ENCODE data around the gene WHAMM.
"Not testable (repeated sequence)": the region's sequence is repeated elsewhere in the genome, so short reads cannot be mapped to it uniquely, and the experiment has no call there.

Gene WHAMM

DNA sequence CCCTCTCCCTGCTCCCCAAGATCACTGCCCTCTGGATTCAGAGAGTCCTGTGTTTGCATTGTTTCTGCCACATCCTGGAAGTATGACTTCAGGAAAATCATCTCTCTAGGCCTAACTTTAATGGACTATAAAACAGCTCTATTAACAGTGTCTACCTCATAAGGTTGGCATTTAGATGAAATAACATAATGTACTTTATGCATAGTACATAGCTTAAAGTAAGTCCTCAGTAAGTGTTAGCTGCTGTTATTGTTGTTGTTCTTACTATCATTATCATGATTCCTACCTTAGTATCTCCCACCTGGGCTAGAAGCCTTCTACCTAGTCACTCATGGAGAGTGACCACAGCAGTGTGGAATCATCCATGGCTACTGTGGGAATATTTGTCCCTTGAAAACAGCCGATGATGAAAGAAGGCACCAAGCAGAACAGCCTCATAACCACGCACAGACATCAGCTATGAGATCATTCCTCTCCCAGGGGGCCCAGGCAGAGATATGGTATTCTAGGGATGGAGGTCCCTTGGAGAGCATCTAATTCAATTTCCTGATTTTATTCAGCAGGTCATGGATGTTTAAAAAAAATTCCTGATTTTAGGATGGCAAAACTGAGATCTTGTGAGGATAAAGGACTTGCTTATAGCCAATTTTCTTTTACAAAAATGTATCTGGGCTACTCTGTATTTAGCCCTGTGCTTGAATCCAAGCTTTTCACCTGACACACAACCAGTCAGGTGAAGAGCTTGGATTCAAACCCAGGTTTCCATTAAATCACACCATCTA, 5.4 kb upstream of the WHAMM start:
- peaks cover 5% of the 10 kb centered on the region for H3K4me1 ChIP-seq (ENCODE audit: control insufficient read depth, insufficient read depth, low read length)
- peak; percentile 16 for DNase-seq (ENCODE audit: low read depth)
- H3K4me3 ChIP-seq (ENCODE audit: low read length): no peak overlapping the region
- H3K27me3 ChIP-seq (replicated peaks; ENCODE audit: control insufficient read depth, insufficient read depth, low read length): peaks cover 20% of the 10 kb centered on the region
- H3K9ac ChIP-seq (ENCODE audit: low read length): no peak overlapping the region
- H3K36me3 ChIP-seq (ENCODE audit: control insufficient read depth, insufficient read depth, low read length, severe bottlenecking): no peaks in the 10 kb centered on the region
- H3K9me3 ChIP-seq (ENCODE audit: control insufficient read depth, low read length): no peaks in the 10 kb centered on the region

DNA sequence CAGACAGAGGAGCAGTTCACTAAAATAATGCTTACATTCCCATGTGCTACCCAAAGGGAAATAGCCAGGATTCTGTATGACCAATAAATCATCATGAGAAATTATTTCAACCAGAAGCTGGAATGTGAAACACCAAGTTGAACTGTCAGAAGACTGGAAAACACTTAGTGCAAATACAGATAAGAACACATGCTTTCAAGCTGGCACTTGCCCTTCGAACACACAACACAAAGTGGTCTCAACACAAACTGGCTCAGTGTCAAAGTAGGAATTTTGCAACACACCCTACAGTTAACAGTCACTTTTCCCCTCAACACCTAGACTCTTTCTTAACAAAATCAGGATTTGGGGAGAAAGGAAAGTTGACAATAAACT, 4.9 kb upstream of the WHAMM start:
- H3K9ac ChIP-seq (ENCODE audit: low read length): no peak overlapping the region
- H3K9me3 ChIP-seq (ENCODE audit: control insufficient read depth, low read length): no peaks in the 10 kb centered on the region
- H3K4me1 ChIP-seq (ENCODE audit: control insufficient read depth, insufficient read depth, low read length): peaks cover 7% of the 10 kb centered on the region
- no peak for DNase-seq (ENCODE audit: low read depth)
- H3K36me3 ChIP-seq (ENCODE audit: control insufficient read depth, insufficient read depth, low read length, severe bottlenecking): no peaks in the 10 kb centered on the region
- H3K27me3 ChIP-seq (replicated peaks; ENCODE audit: control insufficient read depth, insufficient read depth, low read length): peaks cover 18% of the 10 kb centered on the region
- H3K4me3 ChIP-seq (ENCODE audit: low read length): no peak overlapping the region

DNA sequence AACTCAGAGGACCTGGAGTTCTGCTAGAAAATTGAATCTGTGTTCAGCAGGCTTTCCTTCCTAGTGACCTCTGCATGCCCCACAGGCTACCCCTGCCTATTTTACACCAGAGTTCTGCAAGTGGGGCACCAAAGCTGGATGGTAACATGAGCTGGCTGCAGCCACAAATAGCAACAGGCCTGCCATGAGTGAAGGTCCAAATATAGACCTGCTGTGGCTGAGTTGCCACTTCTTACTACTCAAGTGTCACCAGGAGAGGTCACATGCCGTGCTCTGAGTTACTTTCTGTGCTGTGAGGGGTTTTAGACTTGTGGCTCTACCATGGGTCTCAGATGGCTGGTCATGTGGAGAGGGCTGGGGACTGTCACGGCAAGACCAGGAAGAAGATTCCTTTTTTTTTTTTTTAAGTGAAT, 3.4 kb upstream of the WHAMM start, which contains the start of gene FSD2:
FSD2 (minus strand) TSS at position 76 of the 413 bp plus-strand sequence. CDS start 18,679 bp downstream, outside the sequence.
- H3K9me3 ChIP-seq (ENCODE audit: control insufficient read depth, low read length): no peaks in the 10 kb centered on the region
- H3K36me3 ChIP-seq (ENCODE audit: control insufficient read depth, insufficient read depth, low read length, severe bottlenecking): no peaks in the 10 kb centered on the region
- peaks cover 7% of the 10 kb centered on the region for H3K4me1 ChIP-seq (ENCODE audit: control insufficient read depth, insufficient read depth, low read length)
- DNase-seq (ENCODE audit: low read depth): no peak
- peaks cover 8% of the 10 kb centered on the region for H3K27me3 ChIP-seq (replicated peaks; ENCODE audit: control insufficient read depth, insufficient read depth, low read length)
- H3K4me3 ChIP-seq (ENCODE audit: low read length): no peak within 1 kb of the TSS
- H3K9ac ChIP-seq (ENCODE audit: low read length): no peak within 1 kb of the TSS

DNA sequence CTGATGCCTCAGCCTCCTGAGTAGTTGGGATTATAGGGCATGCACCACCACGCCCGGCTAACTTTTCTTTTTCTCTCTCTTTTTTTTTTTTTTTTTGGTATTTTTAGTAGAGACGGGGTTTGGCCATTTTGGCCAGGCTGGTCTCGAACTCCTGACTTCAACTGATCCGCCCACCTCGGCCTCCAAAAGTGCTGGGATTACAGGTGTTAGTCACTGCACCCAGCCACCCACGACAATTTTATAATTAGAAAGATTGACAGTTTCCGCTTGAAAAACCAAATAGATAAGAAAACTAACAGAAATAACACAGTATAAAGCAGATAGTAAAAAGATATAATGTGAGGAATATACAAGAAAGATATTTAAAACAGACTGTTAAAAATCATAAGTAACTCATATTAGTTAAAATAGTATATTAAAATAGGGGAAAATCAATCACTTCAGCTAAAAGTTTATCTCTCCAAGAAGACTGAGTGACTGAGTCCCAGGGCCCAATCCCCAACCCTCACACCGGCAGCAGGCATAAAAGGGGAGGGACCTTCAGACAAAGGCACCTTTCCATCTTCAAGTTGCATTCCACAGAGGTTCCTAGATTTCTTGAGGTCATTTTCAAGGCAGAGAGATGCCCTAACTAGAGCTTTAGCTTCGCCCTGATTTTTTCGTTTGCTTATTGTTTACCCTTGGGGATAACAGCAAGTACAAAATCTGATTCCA, 1.4 kb upstream of the WHAMM start:
- no peak for DNase-seq (ENCODE audit: low read depth)

DNA sequence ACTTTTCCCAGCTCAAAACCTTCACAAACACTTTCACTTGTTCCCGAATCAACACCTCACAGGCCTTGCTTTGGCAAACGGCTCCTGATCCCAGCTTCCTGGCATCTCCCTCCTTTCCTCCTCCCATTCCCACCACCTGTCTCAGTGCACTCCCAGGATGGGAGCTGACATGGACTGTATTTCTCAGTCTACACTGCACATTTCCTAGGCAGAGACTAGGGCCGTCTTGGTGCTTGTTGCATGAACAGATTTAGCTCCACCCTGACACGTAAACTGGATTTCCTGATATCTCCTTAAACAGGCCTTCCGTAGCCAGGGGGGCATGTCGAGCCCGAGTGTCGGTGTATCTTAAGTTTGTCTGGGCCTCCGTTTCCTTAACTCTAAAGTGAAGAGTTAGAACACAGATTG, 790 bp upstream of the WHAMM start:
- Histone ChIP-seq H3K27me3 (replicated peaks; ENCODE audit: control insufficient read depth, insufficient read depth, low read length) (no peaks in the 10 kb centered on the region), H3K36me3 (ENCODE audit: control insufficient read depth, insufficient read depth, low read length, severe bottlenecking) (peaks cover 8% of the 10 kb centered on the region), H3K4me1 (ENCODE audit: control insufficient read depth, insufficient read depth, low read length) (peaks cover 21% of the 10 kb centered on the region), H3K4me3 (ENCODE audit: low read length) (peak overlapping the region; percentile 90), H3K9me3 (ENCODE audit: control insufficient read depth, low read length) (no peaks in the 10 kb centered on the region), H3K9ac (ENCODE audit: low read length) (no peak overlapping the region)
- DNase-seq (ENCODE audit: low read depth): no peak

More for the DNA sequence above, 1.4 kb upstream of the WHAMM start:
- no peak overlapping the region for H3K9ac ChIP-seq (ENCODE audit: low read length)
- H3K4me3 ChIP-seq (ENCODE audit: low read length): no peak overlapping the region
- no peaks in the 10 kb centered on the region for H3K27me3 ChIP-seq (replicated peaks; ENCODE audit: control insufficient read depth, insufficient read depth, low read length)
- H3K9me3 ChIP-seq (ENCODE audit: control insufficient read depth, low read length): no peaks in the 10 kb centered on the region
- peaks cover 20% of the 10 kb centered on the region for H3K4me1 ChIP-seq (ENCODE audit: control insufficient read depth, insufficient read depth, low read length)
- H3K36me3 ChIP-seq (ENCODE audit: control insufficient read depth, insufficient read depth, low read length, severe bottlenecking): peaks cover 2% of the 10 kb centered on the region

DNA sequence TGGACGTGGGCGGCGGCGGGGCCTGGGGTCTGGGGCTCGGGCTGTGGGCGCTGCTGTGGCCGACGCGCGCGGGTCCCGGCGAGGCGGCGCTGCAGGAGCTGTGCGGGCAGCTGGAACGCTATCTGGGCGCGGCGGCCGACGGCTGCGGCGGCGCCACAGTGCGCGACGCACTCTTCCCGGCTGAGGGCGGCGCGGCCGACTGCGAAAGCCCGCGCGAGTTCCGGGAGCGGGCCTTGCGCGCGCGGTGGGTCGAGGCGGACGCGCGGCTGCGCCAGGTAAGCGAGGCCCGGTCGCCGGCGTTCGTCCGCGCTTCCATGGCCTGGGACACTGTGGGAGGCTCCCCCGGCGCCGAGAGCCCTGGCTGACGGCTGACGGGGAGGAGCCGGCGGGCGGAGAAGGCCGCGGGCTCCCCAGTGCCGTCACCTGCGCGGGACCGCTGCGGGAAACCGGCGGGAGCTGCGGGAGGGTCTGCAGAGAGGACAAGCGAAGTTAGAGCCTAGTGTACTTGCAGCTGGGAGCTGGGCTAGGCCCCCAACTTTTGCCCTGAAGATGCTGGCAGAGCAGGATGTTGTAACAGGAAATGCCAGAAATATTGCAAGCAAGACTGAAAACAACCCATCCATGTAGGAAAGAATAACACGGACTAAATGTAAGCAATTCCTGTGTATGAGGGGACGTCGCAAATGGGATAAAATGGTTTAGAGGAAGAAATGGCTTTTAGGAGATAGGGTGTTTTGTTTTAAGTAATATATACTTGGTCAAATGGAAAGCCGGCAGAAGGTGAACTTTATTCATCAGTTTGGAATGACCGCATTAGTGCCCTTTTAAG, 847 bp downstream of the WHAMM start:
- Histone ChIP-seq H3K9ac (ENCODE audit: low read length) (peak overlapping the region; percentile 94), H3K4me3 (ENCODE audit: low read length) (peak overlapping the region; percentile 90), H3K9me3 (ENCODE audit: control insufficient read depth, low read length) (no peaks in the 10 kb centered on the region), H3K4me1 (ENCODE audit: control insufficient read depth, insufficient read depth, low read length) (peaks cover 21% of the 10 kb centered on the region), H3K36me3 (ENCODE audit: control insufficient read depth, insufficient read depth, low read length, severe bottlenecking) (peaks cover 19% of the 10 kb centered on the region), H3K27me3 (replicated peaks; ENCODE audit: control insufficient read depth, insufficient read depth, low read length) (no peaks in the 10 kb centered on the region)
- peak; percentile 82 for DNase-seq (ENCODE audit: low read depth)

DNA sequence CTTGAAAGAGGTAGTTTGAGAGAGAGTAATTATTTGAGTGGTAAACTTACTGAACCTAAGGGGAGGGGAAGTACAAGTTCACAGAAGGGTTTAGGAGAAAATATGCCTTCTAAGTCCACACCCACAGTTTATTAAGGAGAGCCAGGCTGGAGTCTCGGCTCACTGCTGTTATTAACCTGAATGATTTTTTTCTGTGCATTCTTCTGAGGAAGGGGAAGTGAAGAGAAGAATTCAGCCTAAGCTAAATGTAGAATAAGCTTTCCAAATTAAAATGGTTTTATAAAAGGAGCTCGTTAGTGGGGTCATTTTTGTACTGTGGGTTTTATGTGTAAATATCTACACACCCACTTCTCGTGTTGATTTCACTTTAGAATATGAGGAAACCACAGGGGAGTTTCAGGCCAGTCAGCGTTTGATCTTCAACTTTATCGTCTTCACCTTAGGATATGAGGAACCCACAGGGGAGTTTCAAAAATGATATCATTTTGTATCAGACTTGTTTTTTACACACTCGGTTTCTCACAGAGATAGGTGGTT, 1.5 kb downstream of the WHAMM start:
- peak; percentile 54 for DNase-seq (ENCODE audit: low read depth)
- Histone ChIP-seq H3K9me3 (ENCODE audit: control insufficient read depth, low read length) (no peaks in the 10 kb centered on the region), H3K27me3 (replicated peaks; ENCODE audit: control insufficient read depth, insufficient read depth, low read length) (no peaks in the 10 kb centered on the region), H3K4me3 (ENCODE audit: low read length) (peak overlapping the region; percentile 90), H3K4me1 (ENCODE audit: control insufficient read depth, insufficient read depth, low read length) (peaks cover 25% of the 10 kb centered on the region), H3K9ac (ENCODE audit: low read length) (peak overlapping the region; percentile 94), H3K36me3 (ENCODE audit: control insufficient read depth, insufficient read depth, low read length, severe bottlenecking) (peaks cover 25% of the 10 kb centered on the region)

DNA sequence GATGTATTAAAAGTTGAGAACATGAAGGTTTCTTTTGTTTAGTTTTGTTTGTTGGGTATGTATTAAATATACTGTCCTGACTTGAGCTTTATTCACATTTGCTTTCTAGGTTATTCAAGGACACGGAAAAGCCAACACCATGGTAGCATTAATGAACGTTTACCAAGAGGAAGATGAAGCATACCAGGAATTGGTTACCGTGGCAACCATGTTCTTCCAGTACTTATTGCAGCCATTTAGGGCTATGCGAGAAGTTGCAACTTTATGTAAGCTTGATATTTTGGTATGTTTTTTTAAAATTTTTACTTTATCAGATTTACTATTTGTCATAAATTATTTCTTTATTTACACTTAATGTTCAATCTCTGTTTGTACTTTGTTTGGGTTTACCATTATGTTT, 3.6 kb downstream of the WHAMM start:
- peak; percentile 24 for DNase-seq (ENCODE audit: low read depth)
- H3K4me1 ChIP-seq (ENCODE audit: control insufficient read depth, insufficient read depth, low read length): peaks cover 25% of the 10 kb centered on the region
- H3K9ac ChIP-seq (ENCODE audit: low read length): no peak overlapping the region
- no peaks in the 10 kb centered on the region for H3K27me3 ChIP-seq (replicated peaks; ENCODE audit: control insufficient read depth, insufficient read depth, low read length)
- no peaks in the 10 kb centered on the region for H3K9me3 ChIP-seq (ENCODE audit: control insufficient read depth, low read length)
- peaks cover 46% of the 10 kb centered on the region for H3K36me3 ChIP-seq (ENCODE audit: control insufficient read depth, insufficient read depth, low read length, severe bottlenecking)
- H3K4me3 ChIP-seq (ENCODE audit: low read length): no peak overlapping the region

DNA sequence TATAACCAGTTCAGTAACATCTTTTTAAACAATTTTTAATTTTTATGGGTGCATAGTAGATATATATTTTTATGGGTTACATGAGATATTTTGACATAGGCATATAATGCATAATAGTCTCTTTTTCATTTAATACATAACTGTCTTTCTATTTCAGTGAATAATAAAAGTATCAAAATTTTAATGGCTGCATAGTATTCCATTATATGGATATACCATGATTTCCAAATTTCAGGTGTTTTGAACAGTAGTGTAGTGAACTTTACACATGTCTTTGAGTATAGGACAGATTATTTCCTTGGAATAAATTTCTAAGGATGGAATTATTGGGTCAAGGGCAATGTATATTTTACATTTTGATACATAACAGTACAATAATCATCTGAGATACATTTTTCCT, 10.7 kb downstream of the WHAMM start:
- DNase-seq (ENCODE audit: low read depth): no peak
- H3K36me3 ChIP-seq (ENCODE audit: control insufficient read depth, insufficient read depth, low read length, severe bottlenecking): peaks cover 77% of the 10 kb centered on the region
- H3K4me3 ChIP-seq (ENCODE audit: low read length): no peak overlapping the region
- H3K27me3 ChIP-seq (replicated peaks; ENCODE audit: control insufficient read depth, insufficient read depth, low read length): no peaks in the 10 kb centered on the region
- no peak overlapping the region for H3K9ac ChIP-seq (ENCODE audit: low read length)
- H3K9me3 ChIP-seq (ENCODE audit: control insufficient read depth, low read length): no peaks in the 10 kb centered on the region
- H3K4me1 ChIP-seq (ENCODE audit: control insufficient read depth, insufficient read depth, low read length): peaks cover 10% of the 10 kb centered on the region

DNA sequence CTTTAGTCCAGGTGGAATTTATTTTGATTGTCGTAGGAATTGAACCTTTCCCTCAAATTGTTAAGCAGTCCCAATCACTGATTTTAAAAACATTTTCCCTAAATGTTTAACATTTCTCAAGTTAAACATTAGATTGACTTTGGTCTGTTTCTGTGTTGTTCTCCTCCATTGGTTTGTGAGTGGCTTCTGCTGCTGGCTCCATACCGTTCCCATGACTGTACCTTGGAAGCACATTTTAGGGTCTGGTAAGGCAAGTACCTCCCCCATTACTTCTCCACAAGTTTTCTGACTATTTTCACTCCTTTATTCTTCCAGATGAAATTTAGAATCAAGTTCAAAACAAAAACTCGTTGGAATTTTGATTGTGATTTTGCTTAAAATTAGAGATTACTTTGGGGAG, 12.0 kb downstream of the WHAMM start:
- not testable (repeated sequence) for H3K4me3 ChIP-seq (ENCODE audit: low read length); H3K4me1 ChIP-seq (ENCODE audit: control insufficient read depth, insufficient read depth, low read length); H3K9me3 ChIP-seq (ENCODE audit: control insufficient read depth, low read length); DNase-seq (ENCODE audit: low read depth); H3K27me3 ChIP-seq (replicated peaks; ENCODE audit: control insufficient read depth, insufficient read depth, low read length); H3K9ac ChIP-seq (ENCODE audit: low read length)
- peaks cover 77% of the 10 kb centered on the region for H3K36me3 ChIP-seq (ENCODE audit: control insufficient read depth, insufficient read depth, low read length, severe bottlenecking)

DNA sequence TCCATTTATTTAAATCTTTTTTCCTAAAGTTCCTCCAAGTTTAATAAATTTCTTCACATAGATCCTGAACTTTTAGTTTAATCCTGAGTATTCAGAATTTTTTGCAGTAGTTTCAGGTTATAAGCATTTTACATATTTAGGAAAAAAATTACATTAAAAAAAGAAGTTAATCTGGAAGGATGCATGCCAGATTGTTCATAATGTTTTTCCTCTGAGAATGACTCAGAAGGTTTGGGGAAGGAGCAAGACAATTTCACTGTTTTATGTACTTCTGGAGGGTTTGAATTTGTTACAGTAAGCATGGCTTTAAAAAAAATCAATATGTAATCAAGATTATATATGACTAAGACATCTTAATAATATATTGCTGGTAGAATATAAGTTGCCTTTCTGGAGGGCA, 12.4 kb downstream of the WHAMM start:
- H3K4me1 ChIP-seq (ENCODE audit: control insufficient read depth, insufficient read depth, low read length); H3K27me3 ChIP-seq (replicated peaks; ENCODE audit: control insufficient read depth, insufficient read depth, low read length); H3K9me3 ChIP-seq (ENCODE audit: control insufficient read depth, low read length); H3K9ac ChIP-seq (ENCODE audit: low read length); H3K4me3 ChIP-seq (ENCODE audit: low read length): not testable (repeated sequence)
- peak; percentile 32 for DNase-seq (ENCODE audit: low read depth)
- H3K36me3 ChIP-seq (ENCODE audit: control insufficient read depth, insufficient read depth, low read length, severe bottlenecking): peaks cover 77% of the 10 kb centered on the region
